ENCODE results near the gene CEP135. TPM values are rescaled to one million over a fixed set of nuclear protein-coding genes. Genes with fewer than 3 reads are reported as not detected.

The CEP135 gene
- total RNA-seq, 1 donor from 2014 or later: 15.5 TPM

DNA sequence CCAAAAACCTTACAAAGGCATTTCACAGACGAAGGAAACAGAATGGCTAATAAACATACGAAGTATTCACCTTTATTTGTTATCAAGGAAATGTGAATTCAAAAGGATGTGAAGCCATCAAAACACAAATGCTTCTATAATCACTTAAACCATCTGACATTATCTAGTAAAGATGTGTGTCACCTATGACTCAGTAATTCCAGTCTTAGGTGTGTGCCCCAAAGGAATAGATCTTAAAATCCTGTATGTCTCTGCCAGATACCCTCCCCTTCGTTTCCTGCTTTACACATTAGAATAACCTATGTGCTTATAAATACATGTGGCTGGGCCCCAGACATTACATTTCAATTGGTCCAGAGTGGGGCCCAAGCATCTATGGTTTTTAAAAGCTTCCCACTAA is 41.8 kb upstream of the CEP135 start:
- Mint-ChIP-seq H3K4me3 (no peak overlapping the region), H3K27ac (no peak overlapping the region), H3K36me3 (peaks cover 12% of the 10 kb centered on the region), H3K4me1 (no peaks in the 10 kb centered on the region), H3K27me3 (ENCODE audit: low read depth) (no peaks in the 10 kb centered on the region), H3K9me3 (no peaks in the 10 kb centered on the region)
- TF ChIP-seq, protein P1, sequence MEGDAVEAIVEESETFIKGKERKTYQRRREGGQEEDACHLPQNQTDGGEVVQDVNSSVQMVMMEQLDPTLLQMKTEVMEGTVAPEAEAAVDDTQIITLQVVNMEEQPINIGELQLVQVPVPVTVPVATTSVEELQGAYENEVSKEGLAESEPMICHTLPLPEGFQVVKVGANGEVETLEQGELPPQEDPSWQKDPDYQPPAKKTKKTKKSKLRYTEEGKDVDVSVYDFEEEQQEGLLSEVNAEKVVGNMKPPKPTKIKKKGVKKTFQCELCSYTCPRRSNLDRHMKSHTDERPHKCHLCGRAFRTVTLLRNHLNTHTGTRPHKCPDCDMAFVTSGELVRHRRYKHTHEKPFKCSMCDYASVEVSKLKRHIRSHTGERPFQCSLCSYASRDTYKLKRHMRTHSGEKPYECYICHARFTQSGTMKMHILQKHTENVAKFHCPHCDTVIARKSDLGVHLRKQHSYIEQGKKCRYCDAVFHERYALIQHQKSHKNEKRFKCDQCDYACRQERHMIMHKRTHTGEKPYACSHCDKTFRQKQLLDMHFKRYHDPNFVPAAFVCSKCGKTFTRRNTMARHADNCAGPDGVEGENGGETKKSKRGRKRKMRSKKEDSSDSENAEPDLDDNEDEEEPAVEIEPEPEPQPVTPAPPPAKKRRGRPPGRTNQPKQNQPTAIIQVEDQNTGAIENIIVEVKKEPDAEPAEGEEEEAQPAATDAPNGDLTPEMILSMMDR (IDR thresholded peaks at IDR 0.05; ENCODE audit: unreplicated experiment): no peak
- no peak for DNase-seq (ENCODE audit: low spot score in 2 of 2, unreplicated experiment in 2 of 2)

DNA sequence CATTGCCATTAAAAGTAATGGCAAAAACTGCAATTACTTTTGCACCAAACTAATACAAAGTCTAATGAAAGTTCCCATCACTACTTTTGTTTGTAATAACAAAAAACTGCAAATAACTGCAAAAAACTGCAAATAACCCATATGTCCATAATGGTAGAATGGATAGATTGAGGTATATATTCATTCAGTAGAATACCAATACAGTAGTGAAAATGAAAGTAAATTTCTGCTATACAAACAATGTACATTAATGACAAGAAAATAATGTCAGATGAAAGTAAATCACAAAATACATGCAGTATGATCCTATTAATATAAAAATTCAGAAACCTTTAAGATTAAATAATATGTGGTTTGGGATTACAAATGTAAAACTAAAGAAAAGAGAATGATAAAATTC is 41.3 kb upstream of the CEP135 start:
- H3K27me3 Mint-ChIP-seq (ENCODE audit: low read depth): no peaks in the 10 kb centered on the region
- H3K36me3 Mint-ChIP-seq: peaks cover 8% of the 10 kb centered on the region
- no peaks in the 10 kb centered on the region for H3K9me3 Mint-ChIP-seq
- H3K27ac Mint-ChIP-seq: no peak overlapping the region
- H3K4me3 Mint-ChIP-seq: no peak overlapping the region
- no peaks in the 10 kb centered on the region for H3K4me1 Mint-ChIP-seq
- no peak for DNase-seq (ENCODE audit: low spot score in 2 of 2, unreplicated experiment in 2 of 2)
- TF ChIP-seq, protein P1 (IDR thresholded peaks at IDR 0.05; ENCODE audit: unreplicated experiment): no peak

DNA sequence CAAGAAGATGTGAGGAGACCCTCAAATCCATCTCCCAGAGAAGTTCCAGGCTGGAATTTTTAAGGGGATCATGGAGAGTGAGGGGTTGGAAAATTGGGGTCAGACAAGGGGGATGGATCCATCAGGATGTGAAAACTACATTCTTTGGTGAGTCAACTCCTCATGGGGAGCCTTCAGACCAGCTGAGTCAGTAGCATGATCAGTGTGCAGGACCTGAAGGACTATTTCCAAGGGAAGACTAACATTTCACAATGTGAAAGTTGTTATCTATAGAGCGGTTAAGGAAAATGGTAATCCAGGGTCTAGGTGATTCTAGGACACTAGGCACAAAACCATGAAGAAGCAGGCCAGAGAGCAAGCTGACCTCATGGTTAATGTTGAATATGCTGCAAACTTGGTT is 38.6 kb upstream of the CEP135 start:
- Mint-ChIP-seq H3K4me1 (no peaks in the 10 kb centered on the region), H3K36me3 (peaks cover 4% of the 10 kb centered on the region), H3K4me3 (no peak overlapping the region), H3K9me3 (no peaks in the 10 kb centered on the region), H3K27me3 (ENCODE audit: low read depth) (no peaks in the 10 kb centered on the region), H3K27ac (no peak overlapping the region)
- TF ChIP-seq, protein P1 (IDR thresholded peaks at IDR 0.05; ENCODE audit: unreplicated experiment): no peak
- DNase-seq (ENCODE audit: low spot score in 2 of 2, unreplicated experiment in 2 of 2): no peak

DNA sequence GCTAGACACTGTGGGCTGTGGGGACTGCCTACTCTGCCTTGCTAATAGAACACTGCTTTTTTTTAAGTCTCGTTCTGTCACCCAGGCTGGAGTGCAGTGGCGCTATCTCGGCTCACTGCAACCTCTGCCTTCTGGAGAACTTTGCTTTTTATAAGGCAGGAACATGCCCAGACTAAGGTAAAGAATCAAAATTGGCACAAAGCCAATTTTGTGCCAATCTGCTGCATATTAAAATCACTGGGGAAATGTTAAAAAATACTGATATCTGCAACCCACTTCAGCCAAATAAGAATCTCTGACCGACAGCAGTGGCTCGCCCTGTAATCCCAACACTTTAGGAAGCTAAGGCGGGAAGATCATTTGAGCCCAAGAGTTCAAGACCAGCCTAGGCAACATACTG is 36.5 kb upstream of the CEP135 start:
- Mint-ChIP-seq H3K36me3 (no peaks in the 10 kb centered on the region), H3K9me3 (no peaks in the 10 kb centered on the region), H3K4me3 (no peak overlapping the region), H3K27ac (no peak overlapping the region), H3K4me1 (no peaks in the 10 kb centered on the region), H3K27me3 (ENCODE audit: low read depth) (no peaks in the 10 kb centered on the region)
- no peak for DNase-seq (ENCODE audit: low spot score in 2 of 2, unreplicated experiment in 2 of 2)
- TF ChIP-seq, protein P1 (IDR thresholded peaks at IDR 0.05; ENCODE audit: unreplicated experiment): no peak

DNA sequence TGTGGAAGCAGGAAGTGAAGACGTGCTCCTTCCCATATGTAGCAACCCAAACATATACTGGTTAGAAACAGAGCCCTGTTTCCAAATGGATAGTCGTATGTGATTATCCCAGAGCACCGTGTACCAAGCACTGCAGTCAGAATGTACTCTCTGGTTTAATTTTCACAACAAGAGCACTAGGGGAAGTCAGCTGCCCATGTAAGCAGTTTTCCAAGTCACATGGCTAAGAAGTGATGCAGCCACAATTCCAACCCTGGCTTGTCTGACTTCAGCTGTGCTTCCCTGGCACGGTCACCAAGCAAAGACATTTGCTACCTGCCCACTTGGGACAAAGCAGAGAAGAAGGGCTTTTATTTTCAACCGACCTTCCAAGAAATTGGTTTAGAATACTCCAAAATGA is 28.2 kb upstream of the CEP135 start:
- no peak for DNase-seq (ENCODE audit: low spot score in 2 of 2, unreplicated experiment in 2 of 2)
- Mint-ChIP-seq H3K4me3 (no peak overlapping the region), H3K27ac (no peak overlapping the region), H3K36me3 (no peaks in the 10 kb centered on the region), H3K27me3 (ENCODE audit: low read depth) (no peaks in the 10 kb centered on the region), H3K4me1 (no peaks in the 10 kb centered on the region), H3K9me3 (peaks cover 12% of the 10 kb centered on the region)
- TF ChIP-seq, protein P1 (IDR thresholded peaks at IDR 0.05; ENCODE audit: unreplicated experiment): no peak

DNA sequence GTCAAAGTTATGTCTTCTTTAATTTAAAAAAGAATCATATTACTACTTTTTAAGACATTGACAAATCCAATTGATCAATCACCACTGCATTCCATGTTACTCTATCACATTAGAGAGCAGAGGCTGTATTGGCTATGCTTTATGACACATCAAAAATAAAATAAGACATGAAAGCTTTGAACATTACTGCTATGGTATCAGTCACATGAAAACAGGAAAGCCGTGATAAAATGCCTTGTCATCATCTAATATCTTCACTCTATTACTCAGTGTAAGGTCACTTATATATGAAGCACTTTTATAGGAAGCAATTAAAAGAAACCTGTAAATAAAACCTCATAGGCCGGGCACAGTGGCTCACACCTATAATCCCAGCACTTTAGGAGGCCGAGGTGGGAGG is 27.7 kb upstream of the CEP135 start:
- Mint-ChIP-seq H3K27me3 (ENCODE audit: low read depth) (no peaks in the 10 kb centered on the region), H3K9me3 (peaks cover 12% of the 10 kb centered on the region), H3K4me3 (no peak overlapping the region), H3K27ac (no peak overlapping the region), H3K36me3 (no peaks in the 10 kb centered on the region), H3K4me1 (no peaks in the 10 kb centered on the region)
- TF ChIP-seq, protein P1 (IDR thresholded peaks at IDR 0.05; ENCODE audit: unreplicated experiment): no peak
- DNase-seq (ENCODE audit: low spot score in 2 of 2, unreplicated experiment in 2 of 2): no peak

All from mesothelial cell of epicardium (in vitro differentiated cells).